Measurements from ENCODE around the gene CABP4. TPM values are rescaled to one million over a fixed set of nuclear protein-coding genes. Genes with fewer than 3 reads are reported as not detected.
A peak's percentile ranks its signal among the peaks of the same experiment; 100 is the strongest.
"Not testable (repeated sequence)": the region's sequence is repeated elsewhere in the genome, so short reads cannot be mapped to it uniquely, and the experiment has no call there.

CABP4 gene
- polyA plus RNA-seq, 3 donors, result 0.26 to 1.2 (median 0.55) TPM

DNA sequence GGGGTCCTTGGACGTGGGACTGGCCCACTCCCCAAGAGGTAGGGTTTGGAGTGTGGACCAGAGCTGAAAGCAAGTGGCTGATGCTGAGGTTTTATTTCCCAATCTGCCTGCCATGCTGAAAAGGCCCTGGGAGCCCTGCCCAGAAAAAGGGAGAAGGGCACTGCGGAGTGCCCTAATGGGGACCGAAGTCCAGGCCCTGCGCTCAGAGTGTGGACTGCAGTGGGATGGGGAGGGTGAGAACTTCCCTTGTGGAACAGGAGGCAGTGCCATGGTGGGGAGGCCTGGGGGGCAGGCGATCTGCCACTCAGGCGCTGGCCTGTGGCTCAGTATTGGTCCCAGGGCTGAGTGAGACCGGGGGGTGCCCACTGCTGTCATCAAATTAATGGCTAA lies 6.9 kb upstream of the CABP4 start:
- no peak for DNase-seq (ENCODE audit: extremely low read depth in 1 of 11, low read depth in 9 of 11, low spot score in 4 of 11)

DNA sequence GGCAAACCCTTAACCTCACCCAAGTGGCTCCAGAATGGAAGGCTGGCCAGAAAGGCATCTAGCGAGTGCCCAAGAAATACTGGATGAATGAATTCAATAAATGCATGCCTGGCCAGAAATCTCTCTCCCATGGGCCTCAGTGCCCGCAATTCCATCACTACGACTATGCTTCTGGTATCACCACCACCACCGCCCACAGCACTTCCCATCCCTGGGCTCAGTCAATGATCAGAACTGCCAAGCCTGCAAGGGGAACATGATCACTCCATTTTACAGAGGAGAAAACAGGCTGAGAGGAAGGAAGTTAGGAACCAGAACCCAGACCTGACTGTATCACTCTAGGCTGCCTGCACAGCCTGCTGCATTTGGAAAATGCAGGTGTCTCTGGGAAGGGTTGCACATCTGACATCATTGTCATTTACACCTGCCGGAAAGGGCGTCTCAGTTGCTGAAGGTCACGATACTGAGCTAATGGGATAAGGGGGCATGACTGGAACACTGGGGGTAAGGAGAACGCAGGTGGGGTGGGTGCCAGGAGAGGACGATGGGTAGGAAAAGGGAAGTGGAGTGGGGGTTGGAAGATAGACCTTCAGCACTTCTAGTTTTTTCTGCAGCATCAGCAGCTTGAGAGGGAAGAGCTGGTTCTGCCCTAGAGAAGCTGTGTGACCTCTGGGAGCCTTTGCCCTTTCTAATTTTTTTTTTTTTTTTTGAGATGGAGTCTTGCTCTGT lies 5.9 kb upstream of the CABP4 start:
- DNase-seq (ENCODE audit: extremely low read depth in 1 of 11, low read depth in 9 of 11, low spot score in 4 of 11), result no peak

DNA sequence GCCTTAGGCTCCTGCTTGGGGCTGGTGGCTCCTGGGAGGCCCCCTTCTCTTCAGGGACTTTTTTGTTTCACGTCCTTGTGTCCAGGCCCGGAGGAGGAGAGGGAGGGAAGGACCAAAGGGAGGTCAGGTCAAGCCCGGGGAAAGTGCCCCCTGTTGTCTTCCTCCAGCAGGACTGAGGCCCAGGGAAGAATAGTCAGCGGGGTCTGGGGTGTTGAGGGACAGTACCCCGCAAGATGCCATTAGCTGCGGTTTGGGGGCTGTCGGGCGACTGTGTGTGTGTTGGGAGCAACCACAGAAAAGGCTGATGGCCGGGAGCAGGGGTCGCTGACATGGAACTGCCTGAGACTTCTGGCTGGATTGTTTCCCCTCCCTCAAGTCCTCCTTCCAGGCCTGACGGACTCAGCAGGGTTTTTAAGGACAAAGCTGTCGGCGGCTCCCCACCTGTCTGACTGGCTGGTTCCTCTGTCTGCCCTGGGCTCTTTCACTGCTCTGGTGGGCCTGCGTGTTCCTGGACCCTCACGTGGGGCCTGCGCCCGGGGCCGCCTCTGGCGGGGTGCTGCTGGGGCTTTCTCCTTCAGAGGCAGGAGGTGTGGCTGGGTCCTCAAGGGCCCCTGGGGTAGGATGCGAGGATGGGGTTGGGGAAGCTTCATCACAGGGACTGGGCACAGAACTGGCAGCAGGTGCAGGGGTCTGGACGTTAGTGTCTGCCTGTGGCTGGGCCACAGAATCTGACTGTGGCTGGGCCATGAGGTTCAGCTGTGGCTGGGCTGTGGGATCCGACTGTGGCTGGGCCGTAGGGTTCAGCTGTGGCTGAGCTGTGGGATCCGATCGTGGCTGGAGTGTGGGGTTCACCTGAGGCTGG lies 4.1 kb upstream of the CABP4 start:
- no peak for DNase-seq (ENCODE audit: extremely low read depth in 1 of 11, low read depth in 9 of 11, low spot score in 4 of 11)

DNA sequence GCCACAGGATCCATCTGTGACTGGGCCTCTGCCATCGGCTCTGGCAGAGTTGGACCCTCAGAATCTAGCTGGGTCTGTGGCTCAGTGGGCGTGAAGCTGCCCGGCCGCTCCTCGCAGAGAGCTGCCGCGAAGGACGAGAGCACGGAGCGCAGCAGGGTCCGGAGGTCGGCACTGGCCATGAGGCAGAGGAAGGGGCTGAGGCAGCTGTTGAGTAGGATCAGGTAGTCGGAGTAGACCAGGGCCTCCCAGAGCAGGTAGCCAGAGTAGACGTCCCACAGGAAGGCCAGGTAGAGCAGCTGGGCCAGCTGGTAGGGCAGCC lies 3.5 kb upstream of the CABP4 start:
- no peak for DNase-seq (ENCODE audit: extremely low read depth in 1 of 11, low read depth in 9 of 11, low spot score in 4 of 11)

DNA sequence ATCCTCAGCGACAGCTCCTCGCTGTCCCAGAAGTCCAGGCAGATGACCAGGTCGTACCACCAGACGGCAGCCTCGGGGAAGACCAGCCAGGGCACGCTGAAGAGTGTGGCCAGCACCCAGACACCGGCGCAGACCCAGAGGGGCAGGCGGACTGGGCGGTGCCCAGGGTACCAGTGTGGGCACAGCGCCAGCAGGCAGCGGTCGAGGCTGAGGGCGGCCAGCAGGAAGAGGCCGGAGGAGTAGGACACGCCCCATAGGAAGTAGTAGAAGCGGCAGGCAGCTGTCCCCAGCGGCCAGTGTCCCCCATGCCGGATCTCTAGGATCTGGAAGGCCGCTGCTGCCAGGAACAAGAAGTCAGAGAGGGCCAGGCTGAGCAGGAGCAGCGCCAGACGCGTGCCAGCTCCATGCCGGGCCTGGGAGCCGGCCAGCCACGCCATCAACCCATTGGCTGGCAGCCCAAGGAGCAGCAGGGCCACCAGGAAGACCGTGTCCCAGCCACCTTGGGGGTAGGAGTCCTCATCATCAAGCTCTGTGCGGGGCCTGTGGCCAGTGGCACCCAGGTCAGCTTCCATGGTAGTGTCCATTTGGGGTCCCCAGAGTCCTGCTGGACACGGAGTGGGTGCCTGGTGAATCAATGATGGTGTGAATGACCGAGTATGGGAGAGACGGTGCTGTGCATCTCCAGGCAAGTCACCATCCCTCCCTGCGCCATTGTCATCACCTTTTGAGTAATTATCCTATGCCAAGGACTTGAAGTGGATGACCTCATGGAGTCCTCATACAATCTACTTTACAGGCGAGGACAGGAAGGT lies 2.8 kb upstream of the CABP4 start, which contains the start of gene GPR152:
GPR152 (minus strand) TSS at position 589 of the 812 bp plus-strand sequence; CDS start at position 584, 5 bp downstream.
- no peak for DNase-seq (ENCODE audit: extremely low read depth in 1 of 11, low read depth in 9 of 11, low spot score in 4 of 11)

DNA sequence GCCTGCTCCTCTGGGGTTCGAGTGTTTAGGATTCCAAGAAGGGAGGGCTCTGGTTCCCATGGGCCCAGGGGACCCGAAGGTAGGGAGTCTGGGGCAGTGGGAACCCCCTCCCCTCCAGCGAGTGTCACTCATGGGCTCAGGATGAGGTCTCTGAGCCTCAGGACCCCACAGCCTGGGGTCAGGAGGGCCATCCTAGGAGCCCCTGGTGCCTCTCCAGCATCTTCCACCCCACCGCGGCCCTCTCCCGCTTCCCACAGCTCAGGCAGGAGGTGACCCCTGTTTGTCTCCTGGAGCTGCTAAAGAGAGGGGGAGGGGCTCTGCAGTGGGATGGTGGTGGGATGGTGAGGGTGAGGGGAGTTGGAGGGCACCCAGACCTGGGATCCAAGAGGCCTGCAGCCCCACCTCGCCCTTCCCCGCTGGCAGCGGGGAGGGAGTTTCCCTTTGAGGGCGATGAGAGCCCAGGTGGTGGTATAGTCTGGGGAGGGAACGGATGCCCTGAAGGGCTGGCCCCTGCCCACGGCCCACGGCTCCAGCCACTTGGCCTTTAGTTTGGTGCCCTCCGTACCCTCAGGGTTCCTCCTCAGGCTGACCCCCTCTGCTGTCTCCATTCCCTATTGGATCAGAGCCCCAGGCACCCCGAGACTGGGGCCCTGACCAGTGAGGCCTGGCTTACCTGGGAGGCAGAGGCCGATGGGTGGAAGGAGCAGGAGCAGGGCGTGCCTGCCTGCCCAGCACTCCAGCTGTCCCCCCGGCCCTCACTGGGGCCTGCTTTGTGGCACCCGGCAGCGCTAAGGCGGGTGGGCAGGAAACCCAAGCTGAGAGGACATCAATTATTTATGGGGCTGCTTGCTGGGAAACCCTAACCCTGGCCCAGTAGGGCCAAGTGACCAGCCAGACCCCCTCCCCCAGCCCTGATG lies 1.1 kb upstream of the CABP4 start:
- no peak for DNase-seq (ENCODE audit: extremely low read depth in 1 of 11, low read depth in 9 of 11, low spot score in 4 of 11)

DNA sequence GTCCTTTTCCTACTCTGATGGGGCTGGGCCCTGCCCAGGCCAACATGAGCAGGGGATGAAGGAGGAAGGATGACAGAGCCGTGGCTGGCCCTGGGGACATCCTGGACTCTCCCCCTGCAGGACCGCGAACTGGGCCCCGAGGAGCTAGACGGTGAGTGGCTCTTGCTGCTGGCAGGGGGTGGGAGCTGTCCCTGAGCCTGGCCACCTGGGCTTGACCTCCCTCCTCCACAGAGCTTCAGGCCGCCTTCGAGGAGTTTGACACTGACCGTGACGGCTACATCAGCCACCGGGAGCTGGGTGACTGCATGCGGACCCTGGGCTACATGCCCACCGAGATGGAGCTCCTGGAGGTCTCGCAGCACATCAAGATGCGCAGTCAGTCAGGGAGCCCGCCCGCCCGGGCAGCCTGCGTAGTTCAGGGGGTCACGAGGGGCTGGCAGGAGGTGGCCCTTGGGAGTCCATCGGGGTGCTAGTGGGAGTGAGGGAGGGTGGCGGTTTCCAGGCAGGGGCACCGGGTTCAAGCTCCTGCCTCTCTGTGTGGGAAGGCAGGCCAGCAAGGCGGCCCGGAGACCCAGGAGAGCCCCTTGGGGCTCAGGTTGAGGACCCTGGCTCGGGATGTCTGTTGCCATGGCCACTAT lies 1.0 kb downstream of the CABP4 start:
- no peak for DNase-seq (ENCODE audit: extremely low read depth in 1 of 11, low read depth in 9 of 11, low spot score in 4 of 11)

DNA sequence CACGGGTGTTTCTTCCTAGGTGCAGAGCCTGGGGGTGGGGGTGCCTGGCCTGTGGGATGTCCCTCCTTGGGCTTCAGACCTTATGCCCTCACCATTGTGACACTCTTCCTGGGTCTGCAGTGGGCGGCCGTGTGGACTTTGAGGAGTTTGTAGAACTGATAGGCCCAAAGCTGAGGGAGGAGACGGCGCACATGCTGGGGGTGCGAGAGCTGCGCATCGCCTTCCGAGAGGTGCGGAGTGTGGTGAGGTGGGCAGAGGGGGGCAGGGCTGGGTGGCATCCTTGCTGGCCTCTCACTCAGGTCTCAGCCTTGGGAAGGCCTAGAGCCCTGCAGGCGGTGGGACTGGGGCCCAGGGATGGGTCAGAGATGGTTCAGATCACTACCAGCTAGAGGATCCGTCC lies 2.3 kb downstream of the CABP4 start:
- DNase-seq (ENCODE audit: extremely low read depth in 1 of 11, low read depth in 9 of 11, low spot score in 4 of 11), result no peak

DNA sequence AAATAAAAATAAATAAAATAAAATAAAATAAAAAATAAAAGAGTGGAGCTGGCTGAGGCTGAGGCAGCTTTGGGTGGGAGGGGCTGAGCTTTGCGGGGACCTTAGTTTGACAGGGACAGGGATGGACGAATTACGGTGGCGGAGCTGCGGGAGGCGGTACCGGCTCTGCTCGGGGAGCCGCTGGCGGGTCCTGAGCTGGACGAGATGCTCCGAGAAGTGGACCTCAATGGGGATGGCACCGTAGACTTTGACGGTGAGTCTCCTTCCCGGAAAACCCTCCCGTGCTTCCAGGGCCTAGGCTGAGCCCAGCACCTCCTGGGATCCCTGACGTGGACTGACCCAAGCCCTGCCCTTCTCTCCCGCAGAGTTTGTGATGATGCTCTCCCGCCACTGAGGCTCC lies 3.1 kb downstream of the CABP4 start:
- no peak for DNase-seq (ENCODE audit: extremely low read depth in 1 of 11, low read depth in 9 of 11, low spot score in 4 of 11)

DNA sequence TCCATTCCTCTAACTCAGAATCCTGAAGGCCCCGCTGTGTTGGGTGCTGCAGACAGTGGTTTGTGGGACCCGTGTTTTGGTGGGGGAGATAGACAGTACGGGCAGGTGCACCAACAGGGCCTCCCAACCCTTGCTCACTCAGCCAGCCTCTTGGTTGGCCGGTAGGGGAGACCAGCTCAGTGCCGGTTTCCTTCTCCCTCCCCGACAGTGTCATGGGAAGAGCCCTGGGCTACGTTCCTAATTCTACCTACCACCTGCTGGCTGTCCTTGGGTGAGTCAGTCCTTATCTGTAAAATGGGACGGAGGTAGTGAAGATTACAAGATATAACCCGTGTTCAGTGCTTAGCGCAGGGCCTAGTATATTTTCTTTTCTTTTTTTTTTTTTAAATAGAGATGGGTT lies 8.0 kb downstream of the CABP4 start:
- DNase-seq (ENCODE audit: extremely low read depth in 1 of 11, low read depth in 9 of 11, low spot score in 4 of 11), result no peak

DNA sequence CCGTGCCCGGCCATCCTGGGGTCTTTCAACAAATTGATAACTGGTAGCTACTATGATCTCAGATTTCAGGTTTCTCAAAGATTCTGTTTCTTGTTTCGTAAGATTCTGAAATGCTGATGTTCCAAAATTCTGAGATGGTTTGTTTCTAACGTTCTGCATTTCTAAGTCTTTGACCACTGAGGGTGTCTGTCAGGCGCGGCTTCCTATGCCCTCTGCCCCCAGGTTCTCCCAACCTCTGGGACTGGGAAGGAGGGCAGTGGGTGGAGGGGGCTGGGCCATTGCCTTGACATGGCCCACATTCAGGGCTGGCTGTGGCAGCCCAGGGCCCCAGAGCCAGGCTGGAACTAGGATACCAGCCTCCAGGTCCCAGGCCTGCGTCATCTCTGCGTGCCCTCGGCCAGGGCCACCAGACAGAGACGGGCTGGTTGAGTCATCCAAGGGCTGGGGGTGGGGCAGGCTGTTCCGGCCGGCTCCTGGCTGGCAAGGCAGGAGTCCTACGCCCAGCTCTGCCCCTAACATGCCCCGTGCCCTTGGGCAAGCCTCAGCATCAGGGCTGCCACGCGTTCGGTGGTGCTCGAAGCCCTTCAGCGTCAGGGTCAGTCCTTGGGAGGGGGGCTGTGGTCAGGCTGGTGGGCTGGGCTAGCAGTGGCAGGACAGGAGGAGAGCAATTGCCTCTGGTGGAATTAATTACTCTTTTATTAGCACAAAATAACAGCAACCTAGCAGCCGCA lies 8.7 kb downstream of the CABP4 start:
- DNase-seq (ENCODE audit: extremely low read depth in 1 of 11, low read depth in 9 of 11, low spot score in 4 of 11), result no peak

DNA sequence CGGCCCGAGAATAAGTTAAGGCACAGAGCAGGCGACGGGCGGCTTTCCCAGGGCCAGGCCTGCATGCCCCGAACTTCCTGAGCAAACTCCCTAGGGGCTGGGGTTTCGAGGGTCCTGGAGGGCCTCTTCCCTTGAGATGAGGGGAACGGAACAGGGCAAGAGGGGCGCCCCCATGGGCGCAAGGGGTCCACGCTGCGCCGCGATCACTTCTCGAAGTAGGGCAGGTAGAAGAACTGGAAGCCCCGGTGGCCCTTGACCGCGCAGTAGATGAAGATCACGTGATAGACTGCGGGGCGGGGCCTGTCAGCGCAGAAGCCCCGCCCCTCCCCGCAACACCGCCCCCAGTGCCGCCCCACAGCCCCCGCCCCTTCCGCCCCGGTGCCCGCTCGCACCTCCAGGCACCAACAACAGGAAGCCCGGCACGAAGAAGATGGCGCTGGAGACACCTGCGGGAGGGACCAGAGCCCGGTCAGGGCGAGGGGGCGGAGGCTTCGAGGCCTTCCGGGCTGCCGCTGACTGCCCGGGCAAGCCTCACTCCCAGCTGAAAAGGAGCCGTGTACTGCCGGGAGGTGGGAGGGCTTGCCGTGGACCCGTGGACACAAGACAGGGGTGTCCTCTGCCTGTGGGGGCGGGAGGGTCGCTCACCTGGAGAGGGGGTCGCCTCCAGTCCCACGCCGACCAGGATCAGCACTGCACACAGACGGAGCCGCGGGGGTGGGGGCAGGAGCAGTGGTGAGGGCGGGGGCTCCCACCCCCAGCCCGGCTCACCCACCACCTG lies 9.4 kb downstream of the CABP4 start:
- peak; percentile 47 to 81 (median 68) for DNase-seq (ENCODE audit: extremely low read depth in 1 of 11, low read depth in 9 of 11, low spot score in 4 of 11)

DNA sequence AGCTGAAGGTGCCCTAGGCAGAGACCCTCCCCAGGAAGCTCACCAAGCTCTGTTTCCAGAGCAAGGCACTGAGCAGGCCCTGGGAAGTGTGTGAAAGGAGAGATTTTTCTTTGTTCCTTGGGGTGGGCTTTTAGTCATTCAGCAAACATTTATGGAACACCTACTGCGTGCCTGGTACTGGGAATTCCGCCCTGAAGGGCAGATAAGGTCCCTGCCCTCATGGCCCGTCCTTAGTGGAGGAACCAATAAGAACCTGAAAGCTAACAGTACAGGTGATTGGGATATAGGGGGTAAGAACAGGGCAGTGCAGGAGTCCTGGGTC lies 10.0 kb downstream of the CABP4 start:
- DNase-seq (ENCODE audit: extremely low read depth in 1 of 11, low read depth in 9 of 11, low spot score in 4 of 11), result no peak

DNA sequence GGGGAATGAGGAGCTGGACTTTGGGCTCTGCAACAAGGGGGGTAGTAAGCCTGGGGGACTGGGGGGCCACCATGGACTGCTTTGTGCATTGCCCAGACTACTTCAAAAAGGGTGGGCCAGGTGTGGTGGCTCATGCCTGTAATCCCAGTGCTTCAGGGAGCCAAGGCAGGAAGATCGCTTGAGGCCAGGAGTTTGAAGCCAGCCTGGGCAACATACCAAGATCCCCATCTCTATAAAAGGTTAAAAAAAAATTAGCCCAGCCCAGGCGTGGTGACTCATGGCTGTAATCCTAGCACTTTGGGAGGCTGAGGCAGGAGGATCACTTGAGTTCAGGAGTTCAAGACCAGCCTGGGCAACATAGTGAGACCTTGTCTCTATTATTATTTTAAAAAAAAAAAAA lies 10.4 kb downstream of the CABP4 start:
- DNase-seq (ENCODE audit: extremely low read depth in 1 of 11, low read depth in 9 of 11, low spot score in 4 of 11), result not testable (repeated sequence)

DNA sequence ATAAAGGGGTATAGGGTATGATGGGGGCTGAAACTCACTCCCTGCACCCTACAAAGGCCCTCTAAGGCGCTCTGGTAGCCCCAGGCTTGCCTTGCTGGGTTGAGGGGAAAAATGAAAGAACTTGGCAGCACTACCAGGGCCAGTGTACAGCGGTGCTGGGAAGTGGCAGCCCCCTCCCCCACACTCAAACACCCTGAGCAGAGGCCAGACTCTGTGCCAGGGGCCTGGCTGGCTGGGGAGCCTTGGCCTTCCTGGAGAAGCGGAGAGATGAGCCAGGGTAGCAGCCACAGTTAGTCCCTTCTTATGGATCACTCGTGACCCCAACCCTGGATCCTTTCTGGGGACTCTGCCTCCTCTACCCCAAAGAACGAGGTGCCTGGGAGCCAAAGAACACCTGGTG lies 11.2 kb downstream of the CABP4 start:
- DNase-seq (ENCODE audit: extremely low read depth in 1 of 11, low read depth in 9 of 11, low spot score in 4 of 11), result no peak

DNA sequence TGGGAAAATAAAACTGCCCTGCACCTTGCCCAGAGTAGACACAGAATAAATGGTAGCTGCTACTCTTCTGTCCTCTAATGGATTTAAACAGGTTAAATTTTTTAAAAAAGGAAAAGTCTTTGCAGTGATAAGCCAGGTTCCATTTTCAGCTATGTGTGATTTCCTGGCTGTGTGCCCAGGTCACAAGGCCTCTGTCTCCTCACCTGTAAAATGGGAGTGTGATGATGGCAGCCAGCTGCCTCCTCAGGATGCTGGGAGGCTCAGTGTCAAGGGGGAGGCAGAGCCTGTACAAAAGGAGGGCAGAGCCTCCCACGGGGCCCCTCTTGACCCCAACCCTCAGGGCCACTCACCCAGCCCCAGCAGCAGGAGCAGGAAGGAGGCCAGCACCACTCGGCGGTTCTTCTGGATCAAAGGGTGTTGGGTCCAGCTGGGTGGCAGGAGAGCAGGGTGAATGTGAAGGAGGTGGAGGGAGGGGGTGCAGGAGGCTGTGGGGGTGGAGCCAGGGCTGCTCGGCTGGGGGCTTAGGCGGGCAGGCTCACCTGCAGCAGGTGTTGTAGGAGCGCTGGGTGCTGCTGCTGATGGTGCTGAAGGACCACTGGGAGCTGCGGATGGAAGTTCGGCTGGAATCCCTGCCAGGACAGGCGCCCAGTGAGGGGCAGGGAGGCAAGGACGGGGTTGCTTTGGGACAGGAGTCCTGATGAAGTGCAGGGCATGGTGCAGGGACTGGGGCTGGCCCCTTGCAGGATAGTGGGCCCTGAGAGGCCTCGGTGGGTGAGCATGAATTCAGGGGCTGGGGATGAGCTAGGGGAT lies 12.0 kb downstream of the CABP4 start:
- DNase-seq (ENCODE audit: extremely low read depth in 1 of 11, low read depth in 9 of 11, low spot score in 4 of 11), result no peak

Data from renal cortex interstitium (tissue), 11 donors.